H9 (cell line): Measurements from ENCODE around the gene ZNF106. TPM values are rescaled to one million over a fixed set of nuclear protein-coding genes. Genes with fewer than 3 reads are reported as not detected.

Experiments used
- DNase-seq: peaks from one replicate; pipeline ENCODE4 v3.0.0-alpha.2; 2017
- H2AFZ ChIP-seq: one replicate; pipeline ENCODE4 v1.6.1; 2013; ENCODE audit warnings: mild to moderate bottlenecking, low read length, control low read depth, moderate library complexity
- H2AK5ac ChIP-seq: 2 replicates; pipeline ENCODE4 v1.6.1; 2013; ENCODE audit warnings: low read length, control low read depth, mixed read lengths; ENCODE audit not compliant: insufficient read length
- H2BK120ac ChIP-seq: one replicate; pipeline ENCODE4 v1.6.1; 2013; ENCODE audit warnings: low read depth, mild to moderate bottlenecking, low read length, control low read depth, inconsistent platforms; ENCODE audit not compliant: poor library complexity, severe bottlenecking
- H2BK12ac ChIP-seq: 2 replicates; pipeline ENCODE4 v1.6.1; 2013; ENCODE audit warnings: low read length, control low read depth, mixed read lengths, low read depth; ENCODE audit not compliant: insufficient read length
- H2BK15ac ChIP-seq: 2 replicates; pipeline ENCODE4 v1.6.1; 2013; ENCODE audit warnings: low read depth, low read length, control low read depth
- H2BK20ac ChIP-seq: one replicate; pipeline ENCODE4 v1.6.1; 2013; ENCODE audit warnings: low read depth, mild to moderate bottlenecking, low read length, control low read depth, inconsistent platforms; ENCODE audit not compliant: poor library complexity, severe bottlenecking
- H2BK5ac ChIP-seq: 2 replicates; pipeline ENCODE4 v1.6.1; 2013; ENCODE audit warnings: low read length, control low read depth, mixed read lengths; ENCODE audit not compliant: insufficient read length
- H3K14ac ChIP-seq: 2 replicates; pipeline ENCODE4 v1.6.1; 2013; ENCODE audit warnings: low read length, control low read depth; ENCODE audit not compliant: insufficient read depth
- H3K18ac ChIP-seq: 2 replicates; pipeline ENCODE4 v1.6.1; 2013; ENCODE audit warnings: low read depth, mild to moderate bottlenecking, mixed read lengths, low read length, control low read depth; ENCODE audit not compliant: insufficient read length
- H3K23ac ChIP-seq: 2 replicates; pipeline ENCODE4 v1.6.1; 2013; ENCODE audit warnings: low read length, control low read depth, mixed read lengths, low read depth; ENCODE audit not compliant: insufficient read length
- H3K23me2 ChIP-seq: 2 replicates; pipeline ENCODE4 v1.6.1; 2013; ENCODE audit warnings: low read depth, mild to moderate bottlenecking, mixed read lengths, low read length, control low read depth; ENCODE audit not compliant: insufficient read length, poor library complexity, severe bottlenecking
- H3K27ac ChIP-seq: 2 replicates; pipeline ENCODE4 v1.5.1; 2013; ENCODE audit warnings: low read length, control low read depth, mixed read lengths, low read depth; ENCODE audit not compliant: insufficient read length
- H3K27me3 ChIP-seq: 2 replicates; pipeline ENCODE4 v1.6.1; 2013; ENCODE audit warnings: low read length, control low read depth, inconsistent platforms; ENCODE audit not compliant: insufficient read depth
- H3K4ac ChIP-seq: 2 replicates; pipeline ENCODE4 v1.6.1; 2013; ENCODE audit warnings: low read depth, mild to moderate bottlenecking, control low read depth, inconsistent platforms, low read length, moderate library complexity
- H3K4me1 ChIP-seq: 2 replicates; pipeline ENCODE4 v1.6.1; 2013; ENCODE audit warnings: low read length, control low read depth, inconsistent platforms; ENCODE audit not compliant: insufficient read depth
- H3K4me2 ChIP-seq: 2 replicates; pipeline ENCODE4 v1.6.1; 2013; ENCODE audit warnings: low read length, control low read depth, mixed read lengths; ENCODE audit not compliant: insufficient read length, insufficient read depth
- H3K56ac ChIP-seq: 2 replicates; pipeline ENCODE4 v1.6.1; 2013; ENCODE audit warnings: low read depth, mild to moderate bottlenecking, mixed read lengths, low read length, control low read depth; ENCODE audit not compliant: insufficient read length
- H3K79me1 ChIP-seq: 2 replicates; pipeline ENCODE4 v1.6.1; 2013; ENCODE audit warnings: low read depth, mild to moderate bottlenecking, moderate library complexity, low read length, control low read depth, inconsistent platforms; ENCODE audit not compliant: insufficient read depth, poor library complexity, severe bottlenecking
- H3K79me2 ChIP-seq: 2 replicates; pipeline ENCODE4 v1.6.1; 2013; ENCODE audit warnings: low read length, control low read depth, inconsistent platforms; ENCODE audit not compliant: insufficient read depth
- H3K9ac ChIP-seq: 2 replicates; pipeline ENCODE4 v1.6.1; 2013; ENCODE audit warnings: low read length, control low read depth, mixed read lengths; ENCODE audit not compliant: insufficient read length; ENCODE audit errors: extremely low read depth
- H3K9me3 ChIP-seq: one replicate; pipeline ENCODE4 v1.6.1; 2013; ENCODE audit warnings: low read depth, low read length, inconsistent platforms; ENCODE audit not compliant: control insufficient read depth
- H3T11ph ChIP-seq: one replicate; pipeline ENCODE4 v1.6.1; 2013; ENCODE audit warnings: mild to moderate bottlenecking, low read length, control low read depth, inconsistent platforms
- H4K20me1 ChIP-seq: one replicate; pipeline ENCODE4 v1.6.1; 2013; ENCODE audit not compliant: control insufficient read depth, insufficient read length, insufficient read depth
- H4K5ac ChIP-seq: 2 replicates; pipeline ENCODE4 v1.6.1; 2013; ENCODE audit warnings: low read depth, mild to moderate bottlenecking, mixed read lengths, low read length, control low read depth; ENCODE audit not compliant: insufficient read length
- H4K8ac ChIP-seq: replicated peaks from 2 replicates; pipeline ENCODE4 v1.6.1; 2013; ENCODE audit warnings: low read length, control low read depth, mixed read lengths, low read depth; ENCODE audit not compliant: insufficient read length
- H4K91ac ChIP-seq: 2 replicates; pipeline ENCODE4 v1.6.1; 2013; ENCODE audit warnings: low read depth, mild to moderate bottlenecking, moderate library complexity, mixed read lengths, low read length, control low read depth; ENCODE audit not compliant: insufficient read length
- H3K27ac Mint-ChIP-seq, 3 experiments: 2 replicates in 2 of 3; 3 replicates in 1 of 3; pipeline ENCODE4 v1.8.0; 2020 to 2021; ENCODE audit warnings: mixed read lengths in 3 of 3, mild to moderate bottlenecking in 1 of 3, moderate library complexity in 1 of 3
- H3K27me3 Mint-ChIP-seq: 2 replicates; pipeline ENCODE4 v1.8.0; 2021; ENCODE audit warnings: low read depth, mild to moderate bottlenecking, moderate library complexity, mixed read lengths
- H3K36me3 Mint-ChIP-seq, 3 experiments: 2 replicates in 2 of 3; 3 replicates in 1 of 3; pipeline ENCODE4 v1.8.0; 2020 to 2021; ENCODE audit warnings: low read depth in 3 of 3, mixed read lengths in 3 of 3; ENCODE audit not compliant: insufficient read depth in 1 of 3
- H3K4me1 Mint-ChIP-seq, 2 experiments: 2 replicates each; pipeline ENCODE4 v1.8.0; 2020; ENCODE audit warnings: mixed read lengths in 2 of 2
- H3K4me3 Mint-ChIP-seq, 2 experiments: 2 replicates in 1 of 2; 3 replicates in 1 of 2; pipeline ENCODE4 v1.8.0; 2020 to 2021; ENCODE audit warnings: mild to moderate bottlenecking in 2 of 2, mixed read lengths in 2 of 2, moderate library complexity in 1 of 2
- H3K9me3 Mint-ChIP-seq, 2 experiments: 2 replicates in 1 of 2; 3 replicates in 1 of 2; pipeline ENCODE4 v1.8.0; 2020; ENCODE audit warnings: mild to moderate bottlenecking in 2 of 2, mixed read lengths in 2 of 2, moderate library complexity in 1 of 2
- CTCF ChIP-seq: fragments of 200-600 bp; sonication (generic); conservative IDR thresholded peaks from 3 replicates; pipeline ENCODE4 v1.8.0; 2021; ENCODE audit warnings: antibody characterized with exemption, mild to moderate bottlenecking
- WGBS: extraction: QIAGEN DNeasy Blood & Tissue Kit; methylation state at CpG from one replicate; pipeline ENCODE4 v1.1.7; 2013; ENCODE audit warnings: missing lambda C conversion rate, low lambda C conversion rate, mixed read lengths; ENCODE audit not compliant: insufficient read length; ENCODE audit errors: extremely low coverage; 5-methylcytosine and 5-hydroxymethylcytosine counted together
- total RNA-seq: library from RNA; stranded (reverse); gene quantifications from 2 replicates; pipeline ENCODE4 v1.2.1, GENCODE V29; 2021

Gene ZNF106
- total RNA-seq, 1 experiment from 2014 or later, result 55.0 TPM

- Histone ChIP-seq H3K4me2 (no peak overlapping the region), H3K23me2 (no peaks in the 10 kb centered on the region), H2AFZ (no peak overlapping the region), H3K14ac (no peak overlapping the region), H2AK5ac (no peak overlapping the region), H3K18ac (no peak overlapping the region), H4K20me1 (no peaks in the 10 kb centered on the region), H3K9me3 (no peaks in the 10 kb centered on the region), H2BK12ac (no peak overlapping the region), H3K56ac (no peak overlapping the region), H2BK20ac (no peak overlapping the region), H3K27ac (no peak overlapping the region), H3K4ac (no peak overlapping the region), H3K4me1 (no peaks in the 10 kb centered on the region), H3K79me1 (peaks cover 3% of the 10 kb centered on the region), H3K23ac (no peak overlapping the region), H4K5ac (no peak overlapping the region), H3K9ac (no peak overlapping the region), H4K91ac (no peak overlapping the region), H2BK5ac (no peak overlapping the region), H4K8ac (no peak overlapping the region), H2BK120ac (no peak overlapping the region), H3K79me2 (peaks cover under 1% of the 10 kb centered on the region; the same call in 1 of the 2 replicates), H3T11ph (no peak overlapping the region), H2BK15ac (no peak overlapping the region), H3K27me3 (no peaks in the 10 kb centered on the region)
- no CpG with 5 or more reads among the region's 4 CpGs for WGBS
- Mint-ChIP-seq H3K27ac (no peak overlapping the region; a peak in 1 of 7 replicates), H3K9me3 (no peaks in the 10 kb centered on the region), H3K4me3 (no peak overlapping the region), H3K27me3 (no peaks in the 10 kb centered on the region), H3K36me3 (peaks cover 0 to 4% (median 2%) of the 10 kb centered on the region in 3 experiments; a peak in 3 of 7 replicates), H3K4me1 (peaks cover 4 to 5% of the 10 kb centered on the region in 2 experiments)
- TF ChIP-seq CTCF, result no peak
- DNase-seq, result no peak
These were observed 16.6 kb upstream of the ZNF106 start for GRCh38 chr15:42507514-42507913.
